GM12864 (cell line): Measurements from ENCODE around the gene POLR1B.
A peak's percentile ranks its signal among the peaks of the same experiment; 100 is the strongest.
"Not testable (repeated sequence)": the region's sequence is repeated elsewhere in the genome, so short reads cannot be mapped to it uniquely, and the experiment has no call there.

Experiments
- DNase-seq: peaks from one replicate; pipeline ENCODE4 v3.0.0-alpha.2; 2011; ENCODE audit warnings: low read depth
- H3K4me3 ChIP-seq: 2 replicates; pipeline ENCODE4 v1.5.1; 2011; ENCODE audit warnings: mild to moderate bottlenecking, low read depth, low read length, control low read depth
- TF ChIP-seq, protein P1 (sequence below): IDR thresholded peaks from 2 replicates; pipeline ENCODE4 v1.5.1; 2011; ENCODE audit warnings: low read depth, mild to moderate bottlenecking, moderate library complexity, low read length, control low read depth, inconsistent platforms; ENCODE audit errors: missing control alignments

Gene POLR1B

GRCh38 chr2:112529757-112530156 lies 12.5 kb upstream of the POLR1B start:
- TF ChIP-seq, protein P1, sequence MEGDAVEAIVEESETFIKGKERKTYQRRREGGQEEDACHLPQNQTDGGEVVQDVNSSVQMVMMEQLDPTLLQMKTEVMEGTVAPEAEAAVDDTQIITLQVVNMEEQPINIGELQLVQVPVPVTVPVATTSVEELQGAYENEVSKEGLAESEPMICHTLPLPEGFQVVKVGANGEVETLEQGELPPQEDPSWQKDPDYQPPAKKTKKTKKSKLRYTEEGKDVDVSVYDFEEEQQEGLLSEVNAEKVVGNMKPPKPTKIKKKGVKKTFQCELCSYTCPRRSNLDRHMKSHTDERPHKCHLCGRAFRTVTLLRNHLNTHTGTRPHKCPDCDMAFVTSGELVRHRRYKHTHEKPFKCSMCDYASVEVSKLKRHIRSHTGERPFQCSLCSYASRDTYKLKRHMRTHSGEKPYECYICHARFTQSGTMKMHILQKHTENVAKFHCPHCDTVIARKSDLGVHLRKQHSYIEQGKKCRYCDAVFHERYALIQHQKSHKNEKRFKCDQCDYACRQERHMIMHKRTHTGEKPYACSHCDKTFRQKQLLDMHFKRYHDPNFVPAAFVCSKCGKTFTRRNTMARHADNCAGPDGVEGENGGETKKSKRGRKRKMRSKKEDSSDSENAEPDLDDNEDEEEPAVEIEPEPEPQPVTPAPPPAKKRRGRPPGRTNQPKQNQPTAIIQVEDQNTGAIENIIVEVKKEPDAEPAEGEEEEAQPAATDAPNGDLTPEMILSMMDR: no peak
- no peak overlapping the region for H3K4me3 ChIP-seq
- no peak for DNase-seq

- TF ChIP-seq, protein P1: no peak
- no peak for DNase-seq
- H3K4me3 ChIP-seq: no peak overlapping the region
Measured at GRCh38 chr2:112530728-112531127, 11.5 kb upstream of the POLR1B start.

DNA sequence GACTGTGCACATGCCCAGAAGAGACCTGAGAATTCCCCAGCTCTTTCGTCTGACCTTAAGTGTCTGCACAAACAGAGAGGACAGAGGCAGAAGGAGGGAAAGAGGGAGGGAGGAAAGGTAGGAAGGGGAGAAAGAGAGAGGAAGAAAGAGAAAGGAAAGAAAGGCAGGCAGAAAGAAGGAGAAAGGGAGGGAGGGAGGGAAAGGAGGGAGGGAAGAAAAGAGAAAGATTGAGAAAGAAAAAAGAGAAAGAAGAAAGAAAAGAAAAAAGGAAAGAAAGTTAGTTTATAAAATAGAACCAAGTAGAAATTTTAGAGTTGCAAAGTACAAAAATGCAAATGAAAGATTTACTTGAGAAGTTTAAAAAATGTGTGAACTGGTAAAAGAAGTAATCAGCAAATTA lies 7.4 kb upstream of the POLR1B start:
- no peak for DNase-seq
- H3K4me3 ChIP-seq: no peak overlapping the region
- TF ChIP-seq, protein P1: no peak

DNA sequence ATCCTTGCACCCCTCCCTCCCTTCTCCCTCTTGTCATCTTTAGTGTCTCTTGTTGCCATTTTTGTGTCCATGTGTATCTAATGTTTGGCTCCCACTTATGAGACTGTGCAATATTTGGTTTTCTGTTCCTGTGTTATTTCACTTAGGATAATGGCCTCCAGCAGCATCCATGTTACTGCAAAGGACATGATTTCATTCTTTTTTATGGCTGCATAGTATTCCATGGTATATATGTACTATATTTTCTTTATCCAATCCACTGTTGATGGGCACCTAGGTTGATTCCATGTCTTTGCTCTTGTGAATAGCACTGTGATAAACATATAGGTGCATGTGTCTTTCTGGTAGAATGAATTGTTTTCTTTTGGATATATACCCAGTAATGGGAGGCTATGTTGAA lies 5.6 kb upstream of the POLR1B start:
- not testable (repeated sequence) for H3K4me3 ChIP-seq, DNase-seq

GRCh38 chr2:112539306-112539705 lies 3.0 kb upstream of the POLR1B start:
- DNase-seq: no peak
- H3K4me3 ChIP-seq: no peak overlapping the region
- TF ChIP-seq, protein P1: no peak

DNA sequence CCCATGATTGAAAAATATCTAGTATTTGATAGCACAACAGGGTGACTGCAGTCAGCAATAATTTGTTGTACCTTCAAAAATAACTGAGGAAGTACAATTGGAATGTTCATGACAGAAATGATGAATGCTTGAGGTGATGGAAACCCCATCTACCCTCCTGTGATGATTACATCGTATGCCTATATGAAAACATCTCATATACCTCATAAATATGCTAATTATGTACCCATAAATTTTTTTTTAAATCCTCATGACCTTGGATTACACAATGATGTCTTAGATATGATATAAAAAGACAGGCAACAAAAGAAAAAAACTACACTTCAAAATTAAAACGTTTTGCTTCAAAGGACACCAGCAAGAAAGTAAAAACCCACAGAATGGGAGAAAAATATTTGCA lies 1.4 kb upstream of the POLR1B start:
- DNase-seq: no peak
- H3K4me3 ChIP-seq: peak overlapping the region; percentile 95; the same call in 1 of the 2 replicates
- TF ChIP-seq, protein P1: no peak

DNA sequence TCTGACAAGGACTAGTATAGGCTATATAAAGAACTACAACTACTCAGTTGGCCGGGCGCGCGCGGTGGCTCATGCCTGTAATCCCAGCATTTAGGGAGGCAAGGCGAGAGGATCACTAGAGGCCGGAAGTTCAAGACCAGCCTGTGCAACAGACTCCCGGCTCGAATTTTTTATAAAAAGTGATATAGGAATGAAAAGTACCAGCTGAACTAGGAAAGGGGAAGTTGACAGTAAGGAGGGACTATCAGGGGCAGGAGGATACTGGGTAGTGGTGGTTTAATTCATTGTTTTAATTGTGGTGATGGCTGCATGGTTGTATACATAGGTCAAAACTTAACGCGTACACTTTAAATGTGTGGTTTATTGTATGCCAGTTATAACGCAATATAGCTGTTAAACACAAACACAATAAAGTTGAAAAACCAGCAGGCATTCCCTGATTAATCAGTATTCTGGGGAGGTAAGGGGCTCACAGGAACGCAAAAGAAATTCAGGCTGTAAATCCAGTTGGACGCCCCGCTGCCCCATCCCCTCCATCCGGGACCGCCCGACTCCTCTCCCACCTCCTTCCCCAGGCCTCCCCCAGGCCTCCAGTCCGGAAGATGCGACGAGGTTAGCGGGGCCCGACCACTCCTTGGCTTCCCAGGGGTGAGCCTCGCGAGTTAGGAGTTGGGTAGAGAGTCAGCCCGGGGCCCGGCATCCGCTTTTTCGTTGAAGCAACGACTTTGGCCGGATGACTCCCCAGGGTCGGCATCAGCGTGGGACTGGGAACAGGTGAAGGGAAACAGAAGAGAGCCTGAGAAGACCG lies 746 bp upstream of the POLR1B start:
- H3K4me3 ChIP-seq: peak overlapping the region; percentile 95
- no peak for DNase-seq

More for the DNA sequence above, 746 bp upstream of the POLR1B start:
- TF ChIP-seq, protein P1: no peak
